Nephron progenitor cell (in vitro differentiated cells): ENCODE measurements around the gene HAO2.
A peak's percentile ranks its signal among the peaks of the same experiment; 100 is the strongest.

ENCODE experiments used
- DNase-seq: peaks from one replicate; pipeline ENCODE4 v3.0.0; 2021
- H3K27ac Mint-ChIP-seq: 2 replicates; pipeline ENCODE4 v1.8.0; 2021; ENCODE audit warnings: mild to moderate bottlenecking, moderate library complexity, mixed read lengths
- H3K27me3 Mint-ChIP-seq: 2 replicates; pipeline ENCODE4 v1.8.0; 2021; ENCODE audit warnings: mild to moderate bottlenecking, low read depth, mixed read lengths; ENCODE audit not compliant: poor library complexity
- H3K36me3 Mint-ChIP-seq: 2 replicates; pipeline ENCODE4 v1.8.0; 2021; ENCODE audit warnings: low read depth, mixed read lengths
- H3K4me1 Mint-ChIP-seq: 2 replicates; pipeline ENCODE4 v1.8.0; 2021; ENCODE audit warnings: mixed read lengths
- H3K4me3 Mint-ChIP-seq: 2 replicates; pipeline ENCODE4 v1.8.0; 2021; ENCODE audit warnings: mild to moderate bottlenecking, moderate library complexity, mixed read lengths
- H3K9me3 Mint-ChIP-seq: 2 replicates; pipeline ENCODE4 v1.8.0; 2021; ENCODE audit warnings: mild to moderate bottlenecking, moderate library complexity, mixed read lengths
- CTCF ChIP-seq: fragments of 200-600 bp; sonication (generic); IDR thresholded peaks from 2 replicates; pipeline ENCODE4 v1.5.0; 2021; ENCODE audit warnings: antibody characterized with exemption

HAO2 gene

DNA sequence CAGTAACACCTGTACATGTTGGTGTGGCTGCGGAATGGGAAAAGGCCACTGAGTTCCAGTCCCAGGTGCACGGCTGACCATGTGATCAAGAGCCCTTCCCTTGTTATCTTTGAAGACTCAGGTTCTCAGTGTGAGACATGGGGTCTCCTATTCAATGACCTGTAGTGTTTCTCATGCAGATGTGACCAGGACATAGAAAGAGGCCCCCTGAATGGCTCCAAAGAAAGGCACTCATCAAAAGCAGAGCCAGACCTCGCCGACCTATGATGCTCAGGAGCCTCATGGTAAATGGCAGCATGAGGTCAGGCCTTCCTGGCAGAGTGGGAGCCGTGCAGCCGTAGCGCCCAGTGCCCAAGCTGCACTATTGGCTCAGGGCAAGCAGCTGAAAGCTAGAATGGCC lies 42.3 kb upstream of the HAO2 start:
- Mint-ChIP-seq H3K27me3 (peaks cover 23% of the 10 kb centered on the region), H3K9me3 (no peaks in the 10 kb centered on the region), H3K27ac (no peak overlapping the region), H3K36me3 (no peaks in the 10 kb centered on the region), H3K4me1 (peaks cover 92% of the 10 kb centered on the region), H3K4me3 (peak overlapping the region; percentile 75)
- DNase-seq: no peak
- TF ChIP-seq CTCF: no peak

DNA sequence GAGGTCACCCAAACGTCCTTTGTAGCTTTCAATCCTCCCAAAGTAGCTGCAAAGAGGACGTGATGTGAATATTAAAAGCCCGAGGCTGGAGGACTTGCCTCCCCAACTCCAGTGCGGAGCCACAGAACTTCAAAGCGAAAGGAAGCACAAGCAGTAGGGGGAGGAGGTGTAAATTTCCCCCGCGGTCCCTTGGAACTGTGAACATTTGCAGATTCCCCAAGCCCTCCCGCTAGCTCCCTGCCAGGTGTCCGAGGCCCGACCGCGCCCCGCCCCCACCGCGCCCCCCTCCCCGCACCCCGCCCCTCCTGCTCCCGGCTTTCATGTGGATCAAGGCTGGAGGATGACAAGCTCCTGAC lies 41.5 kb upstream of the HAO2 start:
- no peak for TF ChIP-seq CTCF
- H3K27me3 Mint-ChIP-seq: peaks cover 23% of the 10 kb centered on the region
- H3K9me3 Mint-ChIP-seq: no peaks in the 10 kb centered on the region
- H3K4me3 Mint-ChIP-seq: peak overlapping the region; percentile 75
- no peaks in the 10 kb centered on the region for H3K36me3 Mint-ChIP-seq
- peak overlapping the region; percentile 88 for H3K27ac Mint-ChIP-seq
- peaks cover 92% of the 10 kb centered on the region for H3K4me1 Mint-ChIP-seq
- peak; percentile 72 for DNase-seq

- Mint-ChIP-seq H3K27ac (peak overlapping the region; percentile 88), H3K36me3 (no peaks in the 10 kb centered on the region), H3K4me3 (peak overlapping the region; percentile 75), H3K9me3 (no peaks in the 10 kb centered on the region), H3K27me3 (peaks cover 23% of the 10 kb centered on the region), H3K4me1 (peaks cover 96% of the 10 kb centered on the region)
- DNase-seq: peak; percentile 91
- TF ChIP-seq CTCF: peak; percentile 45
These were observed 41.0 kb upstream of the HAO2 start for GRCh38 chr1:119327450-119328155.

DNA sequence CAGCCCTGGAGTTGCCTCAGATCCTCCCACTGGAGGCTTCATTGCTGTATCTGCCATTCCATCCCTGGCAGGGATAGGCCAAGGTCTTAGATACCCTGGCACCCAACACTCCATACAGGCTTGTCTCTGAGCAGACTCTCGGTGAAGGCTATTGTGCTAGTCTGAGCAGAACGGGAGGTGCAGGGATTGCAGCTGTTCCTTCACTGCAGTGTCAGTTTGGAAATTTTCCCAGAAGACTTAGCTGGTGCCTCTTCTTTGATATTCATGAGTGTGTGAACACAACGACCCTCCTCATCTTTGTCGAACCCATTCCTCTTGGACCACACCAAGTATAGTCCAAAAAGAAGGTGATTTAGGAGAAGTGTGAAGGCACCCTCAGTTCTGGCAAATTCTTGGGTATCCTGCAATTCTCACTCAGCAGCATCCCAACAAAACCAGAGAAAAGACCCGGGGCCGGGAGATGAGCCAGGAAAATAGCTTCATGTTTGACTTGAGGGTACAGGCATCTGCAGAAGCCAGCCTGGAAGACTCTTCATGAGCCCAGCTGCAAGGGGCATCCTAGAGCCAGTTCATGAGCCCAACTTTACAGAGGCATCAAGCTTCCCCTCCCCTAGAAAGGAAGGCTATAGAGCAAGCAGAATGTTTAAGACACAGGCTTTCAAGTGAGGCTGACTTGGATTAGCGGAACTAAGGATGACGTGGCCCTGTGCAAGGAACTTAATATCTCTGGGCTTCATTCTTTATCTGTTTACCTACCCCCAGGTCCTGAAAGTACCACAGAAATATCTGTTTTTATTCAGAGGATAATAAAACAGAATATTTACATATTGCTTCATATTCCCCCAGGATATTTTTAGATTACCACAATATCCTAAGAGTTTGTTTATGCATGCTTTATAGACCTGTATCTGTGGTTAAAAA lies 38.8 kb upstream of the HAO2 start:
- Mint-ChIP-seq H3K4me3 (no peak overlapping the region), H3K4me1 (peaks cover 84% of the 10 kb centered on the region), H3K27me3 (peaks cover 20% of the 10 kb centered on the region), H3K27ac (no peak overlapping the region), H3K9me3 (no peaks in the 10 kb centered on the region), H3K36me3 (no peaks in the 10 kb centered on the region)
- DNase-seq: no peak
- TF ChIP-seq CTCF: no peak

DNA sequence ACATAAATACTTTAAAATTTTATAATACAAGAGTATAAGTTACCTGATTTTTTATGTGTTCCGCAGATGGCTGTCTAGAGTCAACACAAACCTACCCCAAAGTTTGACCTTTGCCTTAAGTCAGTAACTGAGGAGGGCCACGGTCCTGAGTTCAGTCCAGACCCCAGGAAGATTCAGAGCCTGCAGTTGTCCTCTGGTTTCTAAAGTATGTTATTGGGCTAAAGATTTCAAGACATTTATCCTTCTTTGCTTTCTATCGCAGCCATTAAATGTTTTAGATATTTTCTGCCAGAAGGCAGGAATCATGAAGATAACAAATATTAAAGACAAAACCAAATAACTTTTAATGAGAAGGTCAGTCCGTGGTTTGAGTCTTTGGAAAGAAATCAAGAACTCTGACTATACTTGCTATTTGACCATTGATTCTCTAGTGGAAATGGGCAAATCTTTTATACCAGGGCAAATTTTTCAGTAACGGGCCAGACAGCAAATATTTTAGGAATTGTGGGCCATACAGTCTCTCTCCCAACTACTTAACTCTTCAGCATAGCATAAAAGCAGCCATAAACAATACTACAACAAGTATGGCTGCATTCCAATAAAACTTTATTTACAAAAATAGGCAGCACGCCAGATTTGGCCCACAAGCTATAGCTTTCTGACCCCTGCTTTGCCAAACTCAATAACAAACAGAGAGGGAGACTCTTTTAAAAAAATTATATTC lies 38.0 kb upstream of the HAO2 start:
- no peaks in the 10 kb centered on the region for H3K36me3 Mint-ChIP-seq
- H3K27ac Mint-ChIP-seq: no peak overlapping the region
- H3K27me3 Mint-ChIP-seq: peaks cover 14% of the 10 kb centered on the region
- peaks cover 76% of the 10 kb centered on the region for H3K4me1 Mint-ChIP-seq
- no peaks in the 10 kb centered on the region for H3K9me3 Mint-ChIP-seq
- H3K4me3 Mint-ChIP-seq: no peak overlapping the region
- no peak for DNase-seq
- no peak for TF ChIP-seq CTCF
